HL-60 (cell line): ENCODE data around the gene FOXD1.

Experiments
- DNase-seq, 2 experiments: peaks; one replicate each; pipeline ENCODE4 v3.0.0-alpha.2; 2010 to 2020; ENCODE audit warnings: low read depth in 1 of 2, low spot score in 1 of 2
- H3K27ac ChIP-seq: fragments of 250-450 bp; sonication (Bioruptor Pico); replicated peaks from 2 replicates; pipeline ENCODE4 v1.5.1; 2020; ENCODE audit warnings: mild to moderate bottlenecking, moderate library complexity
- H3K27me3 ChIP-seq: fragments of 250-450 bp; sonication (Bioruptor Pico); 2 replicates; pipeline ENCODE4 v1.5.1; 2021; ENCODE audit warnings: mild to moderate bottlenecking, moderate library complexity; ENCODE audit not compliant: insufficient read depth, poor library complexity, severe bottlenecking
- H3K4me3 ChIP-seq: replicated peaks from 2 replicates; pipeline ENCODE4 v1.5.1; 2011; ENCODE audit warnings: mild to moderate bottlenecking, control low read depth, low read length; ENCODE audit not compliant: insufficient read depth
- GABPA ChIP-seq: IDR thresholded peaks from 2 replicates; pipeline ENCODE4 v1.6.1; 2012; ENCODE audit warnings: low read depth
- POLR2AphosphoS5 ChIP-seq: IDR thresholded peaks from 2 replicates; pipeline ENCODE4 v1.6.1; 2012; ENCODE audit warnings: low read depth
- SPI1 ChIP-seq: IDR thresholded peaks from 2 replicates; pipeline ENCODE4 v1.6.1; 2012; ENCODE audit warnings: low read depth, mild to moderate bottlenecking, borderline replicate concordance
- TF ChIP-seq, protein P1 (sequence below): IDR thresholded peaks from 2 replicates; pipeline ENCODE4 v1.6.1; 2012; ENCODE audit warnings: low read depth; ENCODE audit not compliant: insufficient replicate concordance
- TF ChIP-seq, protein P2 (sequence below): IDR thresholded peaks from one replicate; pipeline ENCODE4 v1.5.1; 2011; ENCODE audit warnings: low read length, control low read depth, inconsistent platforms; ENCODE audit not compliant: insufficient read depth

FOXD1 gene

DNA sequence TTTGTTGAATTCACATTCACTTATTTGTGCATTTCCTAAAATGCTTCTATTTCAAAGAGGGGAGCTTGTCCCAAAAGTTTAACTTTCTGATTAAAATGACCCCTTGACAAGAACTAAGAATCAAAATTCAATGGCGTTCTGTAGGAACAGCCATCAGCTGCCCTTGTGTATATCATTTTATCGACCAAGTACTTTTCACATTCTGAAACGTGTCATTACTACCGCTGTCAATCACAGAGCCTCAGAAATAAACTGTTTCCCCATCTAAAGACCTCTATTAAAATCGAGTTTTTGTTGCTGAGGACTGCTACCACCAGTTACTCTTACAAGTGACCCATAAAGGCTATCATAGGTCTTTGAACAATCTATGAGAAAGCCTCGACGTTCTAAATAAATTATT, 1.6 kb upstream of the FOXD1 start:
- no peak for DNase-seq
- TF ChIP-seq POLR2AphosphoS5, result no peak
- TF ChIP-seq, protein P1, sequence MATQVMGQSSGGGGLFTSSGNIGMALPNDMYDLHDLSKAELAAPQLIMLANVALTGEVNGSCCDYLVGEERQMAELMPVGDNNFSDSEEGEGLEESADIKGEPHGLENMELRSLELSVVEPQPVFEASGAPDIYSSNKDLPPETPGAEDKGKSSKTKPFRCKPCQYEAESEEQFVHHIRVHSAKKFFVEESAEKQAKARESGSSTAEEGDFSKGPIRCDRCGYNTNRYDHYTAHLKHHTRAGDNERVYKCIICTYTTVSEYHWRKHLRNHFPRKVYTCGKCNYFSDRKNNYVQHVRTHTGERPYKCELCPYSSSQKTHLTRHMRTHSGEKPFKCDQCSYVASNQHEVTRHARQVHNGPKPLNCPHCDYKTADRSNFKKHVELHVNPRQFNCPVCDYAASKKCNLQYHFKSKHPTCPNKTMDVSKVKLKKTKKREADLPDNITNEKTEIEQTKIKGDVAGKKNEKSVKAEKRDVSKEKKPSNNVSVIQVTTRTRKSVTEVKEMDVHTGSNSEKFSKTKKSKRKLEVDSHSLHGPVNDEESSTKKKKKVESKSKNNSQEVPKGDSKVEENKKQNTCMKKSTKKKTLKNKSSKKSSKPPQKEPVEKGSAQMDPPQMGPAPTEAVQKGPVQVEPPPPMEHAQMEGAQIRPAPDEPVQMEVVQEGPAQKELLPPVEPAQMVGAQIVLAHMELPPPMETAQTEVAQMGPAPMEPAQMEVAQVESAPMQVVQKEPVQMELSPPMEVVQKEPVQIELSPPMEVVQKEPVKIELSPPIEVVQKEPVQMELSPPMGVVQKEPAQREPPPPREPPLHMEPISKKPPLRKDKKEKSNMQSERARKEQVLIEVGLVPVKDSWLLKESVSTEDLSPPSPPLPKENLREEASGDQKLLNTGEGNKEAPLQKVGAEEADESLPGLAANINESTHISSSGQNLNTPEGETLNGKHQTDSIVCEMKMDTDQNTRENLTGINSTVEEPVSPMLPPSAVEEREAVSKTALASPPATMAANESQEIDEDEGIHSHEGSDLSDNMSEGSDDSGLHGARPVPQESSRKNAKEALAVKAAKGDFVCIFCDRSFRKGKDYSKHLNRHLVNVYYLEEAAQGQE, result no peak
- TF ChIP-seq, protein P2, sequence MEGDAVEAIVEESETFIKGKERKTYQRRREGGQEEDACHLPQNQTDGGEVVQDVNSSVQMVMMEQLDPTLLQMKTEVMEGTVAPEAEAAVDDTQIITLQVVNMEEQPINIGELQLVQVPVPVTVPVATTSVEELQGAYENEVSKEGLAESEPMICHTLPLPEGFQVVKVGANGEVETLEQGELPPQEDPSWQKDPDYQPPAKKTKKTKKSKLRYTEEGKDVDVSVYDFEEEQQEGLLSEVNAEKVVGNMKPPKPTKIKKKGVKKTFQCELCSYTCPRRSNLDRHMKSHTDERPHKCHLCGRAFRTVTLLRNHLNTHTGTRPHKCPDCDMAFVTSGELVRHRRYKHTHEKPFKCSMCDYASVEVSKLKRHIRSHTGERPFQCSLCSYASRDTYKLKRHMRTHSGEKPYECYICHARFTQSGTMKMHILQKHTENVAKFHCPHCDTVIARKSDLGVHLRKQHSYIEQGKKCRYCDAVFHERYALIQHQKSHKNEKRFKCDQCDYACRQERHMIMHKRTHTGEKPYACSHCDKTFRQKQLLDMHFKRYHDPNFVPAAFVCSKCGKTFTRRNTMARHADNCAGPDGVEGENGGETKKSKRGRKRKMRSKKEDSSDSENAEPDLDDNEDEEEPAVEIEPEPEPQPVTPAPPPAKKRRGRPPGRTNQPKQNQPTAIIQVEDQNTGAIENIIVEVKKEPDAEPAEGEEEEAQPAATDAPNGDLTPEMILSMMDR, result no peak
- TF ChIP-seq SPI1, result no peak
- no peak for TF ChIP-seq GABPA
- Histone ChIP-seq H3K27me3 (peaks cover 26% of the 10 kb centered on the region), H3K4me3 (no peak overlapping the region), H3K27ac (no peak overlapping the region)

- no peak overlapping the region for H3K27ac ChIP-seq
- peak in 1 of 2 experiments; percentile 31 for DNase-seq
- TF ChIP-seq, protein P2, result no peak
- no peak for TF ChIP-seq SPI1
- no peak for TF ChIP-seq POLR2AphosphoS5
- TF ChIP-seq, protein P1, result no peak
- TF ChIP-seq GABPA, result no peak
- H3K4me3 ChIP-seq, result peak overlapping the region; percentile 24
- peaks cover 30% of the 10 kb centered on the region for H3K27me3 ChIP-seq
Observed at GRCh38 chr5:73447530-73448462, 781 bp downstream of the FOXD1 start.

DNA sequence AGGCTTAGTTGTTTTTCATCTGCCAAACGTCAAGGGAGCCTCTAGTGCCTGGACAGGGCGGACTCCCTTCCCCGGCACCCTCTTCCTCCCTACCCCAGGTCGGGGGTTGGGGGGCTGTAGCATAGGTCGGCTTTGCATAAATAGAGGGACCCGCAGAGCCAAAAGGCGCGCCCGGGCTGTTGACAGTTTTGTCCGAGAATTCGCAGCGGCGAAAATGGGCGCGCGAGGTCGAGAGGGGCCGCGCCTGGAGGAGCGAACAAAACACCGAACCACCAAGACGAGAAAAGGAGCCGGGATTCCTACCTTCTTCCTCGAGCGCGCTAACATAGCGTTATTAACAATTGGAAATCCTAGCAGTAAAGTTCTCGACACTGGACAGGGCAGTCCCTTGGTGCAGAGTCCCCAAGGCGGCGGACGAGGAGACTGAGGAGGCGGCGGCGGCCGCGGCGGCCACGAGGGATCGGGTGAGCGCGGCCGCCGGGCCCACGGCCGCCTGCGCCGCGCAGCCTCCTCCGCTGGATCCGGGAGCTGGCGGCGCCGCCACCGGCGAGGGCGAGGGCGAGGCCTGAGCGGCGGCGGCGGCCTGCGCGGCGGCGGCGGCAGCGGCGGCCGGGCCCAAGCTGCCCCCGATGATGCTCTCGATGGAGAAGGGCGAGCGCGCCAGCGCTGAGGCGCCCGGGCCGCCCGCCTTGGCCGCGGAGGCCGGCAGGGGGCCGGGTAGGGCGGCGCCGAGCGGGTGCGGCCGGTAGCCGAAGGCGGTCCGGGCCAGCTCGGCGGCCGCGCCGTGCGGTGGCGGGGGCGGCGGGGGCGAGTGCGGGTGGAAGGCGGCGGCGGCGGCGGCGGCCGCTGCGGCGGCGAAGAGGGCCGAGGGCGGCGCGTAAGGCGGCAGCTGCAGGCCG, 1.7 kb downstream of the FOXD1 start:
- H3K27me3 ChIP-seq, result peaks cover 33% of the 10 kb centered on the region

More for the DNA sequence above, 1.7 kb downstream of the FOXD1 start:
- Histone ChIP-seq H3K27ac (no peak overlapping the region), H3K4me3 (no peak overlapping the region)
- TF ChIP-seq, protein P2, result no peak
- TF ChIP-seq GABPA (no peak), SPI1 (no peak), POLR2AphosphoS5 (no peak)
- TF ChIP-seq, protein P1, result no peak
- DNase-seq, result no peak
